GM10248 (cell line): ENCODE measurements around the gene OGFR.

Experiments used
- CTCF ChIA-PET: fragments of 300-600 bp; sonication (Branson Sonifier 250); formaldehyde crosslinking; extraction: SDS; loops from one replicate; lab custom pipeline; 2021; ENCODE audit warnings: antibody characterized with exemption; lab: Yijun Ruan, JAX
- POLR2A ChIA-PET: fragments of 350-650 bp; sonication (Branson Sonifier 250); formaldehyde crosslinking; extraction: SDS; loops from one replicate; lab custom pipeline; 2020; ENCODE audit warnings: antibody characterized with exemption; lab: Yijun Ruan, JAX
- DNase-seq: peaks from one replicate; pipeline ENCODE4 v3.0.0; 2012; ENCODE audit errors: extremely low spot score
- CTCF ChIP-seq: IDR thresholded peaks from 2 replicates; pipeline ENCODE4 v1.5.1; 2012; ENCODE audit warnings: mild to moderate bottlenecking, low read depth; ENCODE audit errors: extremely low read depth, missing control alignments, control extremely low read depth

The OGFR gene

GRCh38 chr20:62829231-62830230 is 24.9 kb downstream of the OGFR start:
- POLR2A ChIA-PET: no interaction called here
- DNase-seq: no peak
- CTCF ChIA-PET: no interaction called here
- TF ChIP-seq CTCF: no peak

DNA sequence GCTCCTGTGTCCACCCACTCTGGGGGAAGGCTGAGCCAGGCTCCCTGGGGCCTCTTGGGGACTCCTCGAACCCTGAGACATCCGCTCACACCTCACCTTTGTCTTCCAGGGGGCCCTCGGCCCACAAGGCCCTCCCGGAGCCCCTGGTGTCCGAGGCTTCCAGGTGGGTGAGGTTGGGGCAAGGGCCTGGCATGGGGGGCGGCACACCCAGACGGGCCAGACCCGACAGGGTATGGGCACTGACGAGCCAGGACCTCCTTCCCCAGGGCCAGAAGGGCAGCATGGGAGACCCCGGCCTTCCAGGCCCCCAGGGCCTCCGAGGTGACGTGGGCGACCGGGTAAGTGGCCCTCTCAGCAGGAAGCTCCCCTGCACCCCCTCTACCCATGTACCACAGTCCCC is 25.6 kb downstream of the OGFR start:
- TF ChIP-seq CTCF: no peak
- POLR2A ChIA-PET: no interaction called here
- no peak for DNase-seq
- CTCF ChIA-PET: no interaction called here

DNA sequence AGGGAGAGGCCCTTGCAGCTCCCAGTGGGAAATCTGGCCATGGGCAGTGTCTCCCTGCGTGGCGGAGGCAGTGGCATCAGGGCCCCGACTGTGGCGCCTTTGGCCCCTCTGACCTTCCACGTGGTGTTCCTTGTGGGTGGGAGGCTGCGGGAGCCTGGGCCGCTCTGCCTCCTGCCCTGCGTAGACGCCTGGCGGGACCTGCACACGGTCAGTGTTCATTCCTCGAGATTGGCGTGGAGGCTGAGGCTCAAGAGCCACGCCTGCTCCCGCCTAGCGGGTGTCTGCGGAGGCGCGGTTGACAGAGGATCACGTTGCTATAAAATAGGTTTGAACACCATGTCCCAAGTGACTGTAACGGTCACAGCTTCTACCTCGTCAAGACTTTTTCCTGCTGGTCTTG is 26.2 kb downstream of the OGFR start:
- TF ChIP-seq CTCF: no peak
- ChIA-PET POLR2A (no interaction called here), CTCF (no interaction called here)
- no peak for DNase-seq

DNA sequence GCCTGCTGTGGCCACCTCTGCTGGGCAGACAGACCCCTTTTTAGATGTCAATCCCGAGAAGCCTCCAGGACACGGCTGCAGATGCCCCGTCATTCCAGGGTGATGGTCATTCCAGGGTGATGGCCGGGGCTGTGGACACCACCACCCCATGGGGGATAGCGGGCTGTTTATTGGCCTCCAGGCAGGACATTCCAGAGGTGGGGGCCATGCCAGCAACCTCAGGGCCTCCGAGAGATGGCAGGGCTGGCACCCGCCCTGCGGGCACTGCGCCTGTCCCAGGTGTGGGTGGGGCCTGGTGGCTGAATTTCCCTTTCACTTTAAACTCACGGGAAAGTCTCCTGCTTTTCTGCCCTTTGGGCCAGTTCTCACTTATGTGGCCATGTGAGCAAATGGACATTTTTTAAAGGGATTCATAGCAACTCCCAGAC is 26.7 kb downstream of the OGFR start:
- CTCF ChIA-PET: interaction anchor here (0.9 to 2.0 kb wide), 2 partner anchors 8 to 141 kb away, joined by 3 to 10 read pairs; no protein-coding TSS in a partner anchor

GRCh38 chr20:62831854-62832211 is 27.2 kb downstream of the OGFR start:
- no peak for DNase-seq
- ChIA-PET CTCF (interaction anchor here (0.9 to 2.0 kb wide), 5 partner anchors 9 to 141 kb away, joined by 3 to 10 read pairs (median 3); no protein-coding TSS in a partner anchor), POLR2A (no interaction called here)
- TF ChIP-seq CTCF: no peak

More for the DNA sequence above, 26.7 kb downstream of the OGFR start:
- POLR2A ChIA-PET: no interaction called here
- no peak for DNase-seq
- TF ChIP-seq CTCF: no peak

GRCh38 chr20:62832212-62832922 is 27.7 kb downstream of the OGFR start:
- TF ChIP-seq CTCF: no peak
- CTCF ChIA-PET: interaction anchor here (0.9 to 2.0 kb wide), 7 partner anchors 9 to 140 kb away, joined by 3 to 10 read pairs (median 3); no protein-coding TSS in a partner anchor
- peak; percentile 67 for DNase-seq
- POLR2A ChIA-PET: interaction anchor here (0.6 kb wide), 1 partner anchor 69 kb away, joined by 3 read pairs; no protein-coding TSS in a partner anchor
